Kidney (tissue), 14 donors: ENCODE measurements around the gene MIPEP. TPM values are rescaled to one million over a fixed set of nuclear protein-coding genes. Genes with fewer than 3 reads are reported as not detected.

Source experiments
- DNase-seq, 5 donors: peaks; one replicate each; pipeline ENCODE4 v3.0.0-alpha.2; 2013 to 2020
- FAIRE-seq: peaks from 2 replicates; lab custom pipeline; 2012; peaks lifted over from hg19 to GRCh38; lab: Jason Lieb, UNC
- H3K27ac ChIP-seq, 2 donors: one replicate each; pipeline ENCODE4 v1.7.0; 2013; ENCODE audit warnings: low read depth in 2 of 2, low read length in 2 of 2, inconsistent platforms in 1 of 2
- H3K27me3 ChIP-seq: one replicate; pipeline ENCODE4 v1.7.1; 2013; ENCODE audit warnings: low read length, inconsistent platforms; ENCODE audit not compliant: control insufficient read depth, insufficient read depth
- H3K36me3 ChIP-seq, 3 donors: one replicate each; pipeline versions ENCODE4 v1.7.0 to v1.7.1; 2013; ENCODE audit warnings: low read length in 3 of 3, control low read depth in 1 of 3, inconsistent platforms in 1 of 3; ENCODE audit not compliant: insufficient read depth in 3 of 3, control insufficient read depth in 2 of 3
- H3K4me1 ChIP-seq, 3 donors: one replicate each; pipeline versions ENCODE4 v1.7.0 to v1.7.1; 2013; ENCODE audit warnings: low read length in 3 of 3, inconsistent platforms in 1 of 3, low read depth in 1 of 3; ENCODE audit not compliant: control insufficient read depth in 2 of 3, insufficient read depth in 2 of 3
- H3K4me3 ChIP-seq, 3 donors: one replicate each; pipeline versions ENCODE4 v1.7.0 to v1.8.1; 2013; ENCODE audit warnings: low read length in 3 of 3, control low read depth in 1 of 3, inconsistent platforms in 1 of 3
- H3K9ac ChIP-seq, 3 donors: one replicate each; pipeline versions ENCODE4 v1.7.0 to v1.7.1; 2013; ENCODE audit warnings: low read length in 3 of 3, control low read depth in 1 of 3, inconsistent platforms in 1 of 3
- H3K9me3 ChIP-seq, 3 donors: one replicate each; pipeline versions ENCODE4 v1.7.0 to v1.7.1; 2013; ENCODE audit warnings: low read length in 3 of 3, control low read depth in 1 of 3, inconsistent platforms in 1 of 3; ENCODE audit not compliant: control insufficient read depth in 2 of 3, insufficient read depth in 1 of 3
- CTCF ChIP-seq: IDR thresholded peaks from 3 replicates; pipeline ENCODE4 v1.5.1; 2012; ENCODE audit warnings: mild to moderate bottlenecking, moderate library complexity, borderline replicate concordance; ENCODE audit not compliant: insufficient read depth; ENCODE audit errors: extremely low read depth
- intact Hi-C: fragments of 100-400 bp; cut with DNase I; formaldehyde crosslinking; loops from one replicate; pipeline ENCODE4 v1.11.1; 2022
- polyA plus RNA-seq: library from polyadenylated mRNA; stranded (reverse); fragments of 350-450 nt; fragmentation: Illumina TruSeq; extraction: RNeasy Lipid Tissue Mini Kit (QIAGEN cat#74804); gene quantifications from one replicate; pipeline ENCODE4 v1.2.3, GENCODE V29; 2014; ENCODE audit warnings: low read depth, low replicate concordance; ENCODE audit not compliant: insufficient read depth
- total RNA-seq: library from RNA; stranded (reverse); fragmentation: NEBNext Ultra II Directional; extraction: Animal tissue kit (Norgen Biotek cat#: 25700); gene quantifications from one replicate; pipeline ENCODE4 v1.2.1, GENCODE V29; 2021
- donor health status: control.
- donor health status: control.
- donor health status: control.
- donor health status: control.
- donor health status: control.
- donor health status: DM: yes; HTN: yes; CAD: no.
- donor health status: Normal renal cell carcinoma (clear cell type).

Gene MIPEP
- total and polyA plus RNA-seq, 2 donors from 2014 or later = 29.1 to 46.8 TPM

GRCh38 chr13:23697772-23698313 lies 191.4 kb downstream of the MIPEP start:
- H3K9me3 ChIP-seq = no peaks in the 10 kb centered on the region
- FAIRE-seq = peak; percentile 3
- intact Hi-C loops = no loop called here
- no peak for TF ChIP-seq CTCF
- H3K36me3 ChIP-seq = no peaks in the 10 kb centered on the region
- peaks cover 0 to 28% (median 11%) of the 10 kb centered on the region in 3 donors for H3K4me1 ChIP-seq
- no peak for DNase-seq
- H3K27me3 ChIP-seq = no peaks in the 10 kb centered on the region
- no peak overlapping the region for H3K4me3 ChIP-seq
- H3K27ac ChIP-seq = peak overlapping the region in 1 of 2 donors; percentile 72
- H3K9ac ChIP-seq = no peak overlapping the region

- TF ChIP-seq CTCF = no peak
- H3K9me3 ChIP-seq = no peaks in the 10 kb centered on the region
- FAIRE-seq (no peak), DNase-seq (no peak)
- H3K36me3 ChIP-seq = no peaks in the 10 kb centered on the region
- peaks cover 0 to 34% (median 11%) of the 10 kb centered on the region in 3 donors for H3K4me1 ChIP-seq
- H3K27ac ChIP-seq = no peak overlapping the region
- H3K27me3 ChIP-seq = no peaks in the 10 kb centered on the region
- intact Hi-C loops = no loop called here
- no peak overlapping the region for H3K4me3 ChIP-seq
- H3K9ac ChIP-seq = no peak overlapping the region
Measured at GRCh38 chr13:23696610-23697009, 192.6 kb downstream of the MIPEP start.

- H3K4me1 ChIP-seq = peaks cover 0 to 34% (median 11%) of the 10 kb centered on the region in 3 donors
- no peak overlapping the region for H3K9ac ChIP-seq
- FAIRE-seq (no peak), DNase-seq (peak; percentile 65 to 84 (median 73))
- no peaks in the 10 kb centered on the region for H3K36me3 ChIP-seq
- no peak overlapping the region for H3K4me3 ChIP-seq
- intact Hi-C loops = no loop called here
- H3K27ac ChIP-seq = no peak overlapping the region
- no peaks in the 10 kb centered on the region for H3K9me3 ChIP-seq
- no peaks in the 10 kb centered on the region for H3K27me3 ChIP-seq
- TF ChIP-seq CTCF = no peak
Measured at GRCh38 chr13:23695711-23696464, 193.3 kb downstream of the MIPEP start.
